ENCODE data around the gene TTC22.
A peak's percentile ranks its signal among the peaks of the same experiment; 100 is the strongest.

Gene TTC22

DNA sequence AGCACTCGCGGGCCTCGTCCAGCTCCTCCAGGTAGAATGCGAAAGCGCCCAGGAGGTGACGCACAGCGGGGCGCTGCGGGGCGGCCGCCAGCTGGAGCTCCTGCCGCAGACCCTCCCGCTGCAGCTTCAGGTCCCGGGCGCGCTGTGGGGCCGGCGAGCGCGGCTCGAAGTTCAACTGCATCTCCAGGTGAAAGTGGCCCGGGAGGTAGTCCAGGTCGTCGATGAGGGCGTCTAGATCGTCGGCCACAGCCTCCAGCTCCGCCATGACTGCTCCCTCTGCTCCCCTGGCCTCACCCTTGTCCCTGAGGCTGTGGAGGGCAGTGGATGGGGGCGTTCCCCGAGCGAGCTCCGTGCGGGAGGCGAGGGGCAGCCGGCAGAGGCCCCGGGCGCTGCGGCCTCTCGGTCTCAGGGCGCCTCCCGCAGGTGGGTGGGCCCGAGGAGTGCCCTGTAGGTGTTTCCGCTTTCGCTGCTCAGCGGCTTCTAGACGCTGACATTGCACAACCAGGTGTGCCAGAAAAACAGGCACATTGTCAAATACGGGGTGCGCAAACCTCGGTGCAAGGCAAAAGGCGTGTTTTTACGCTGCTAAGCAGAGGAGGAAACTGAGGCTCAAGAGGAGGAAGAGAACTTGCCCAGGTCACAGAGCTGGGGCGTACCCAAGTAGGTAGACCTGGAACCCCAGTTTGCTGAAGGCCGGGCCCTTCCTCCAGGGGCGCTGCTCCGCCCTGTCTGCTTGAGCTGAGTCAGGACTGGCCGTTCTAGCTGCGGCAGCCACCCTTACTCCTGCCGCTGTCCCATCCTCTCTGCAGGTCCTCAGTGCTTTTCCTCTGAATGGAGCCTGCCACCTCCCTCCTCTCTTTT lies at the start of gene TTC22:
Gene TTC22 (minus strand): TSS at position 425 of the 861 bp plus-strand sequence. CDS start 160 bp downstream, at position 265.
- DNase-seq: peak; percentile 81

DNA sequence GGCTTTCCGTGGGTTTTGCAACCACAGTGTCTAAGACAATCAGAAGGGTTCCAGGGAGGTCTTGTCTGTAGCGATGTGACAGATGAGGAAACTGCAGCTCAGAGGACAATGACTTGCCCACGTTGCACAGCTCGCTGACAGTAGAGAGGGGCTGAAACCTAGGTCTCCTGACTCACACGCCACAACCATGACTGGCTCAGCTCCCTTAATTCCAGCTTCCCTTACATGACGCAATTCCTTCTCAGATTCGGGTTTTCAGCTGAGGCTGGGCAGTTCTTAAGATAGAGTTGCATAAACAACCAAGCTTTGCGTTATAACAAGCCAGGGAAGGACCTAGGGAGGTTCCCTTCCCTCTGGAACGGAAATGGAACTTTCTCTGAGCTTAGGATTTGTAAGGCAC lies 49.6 kb upstream of the TTC22 start:
- DNase-seq: no peak

DNA sequence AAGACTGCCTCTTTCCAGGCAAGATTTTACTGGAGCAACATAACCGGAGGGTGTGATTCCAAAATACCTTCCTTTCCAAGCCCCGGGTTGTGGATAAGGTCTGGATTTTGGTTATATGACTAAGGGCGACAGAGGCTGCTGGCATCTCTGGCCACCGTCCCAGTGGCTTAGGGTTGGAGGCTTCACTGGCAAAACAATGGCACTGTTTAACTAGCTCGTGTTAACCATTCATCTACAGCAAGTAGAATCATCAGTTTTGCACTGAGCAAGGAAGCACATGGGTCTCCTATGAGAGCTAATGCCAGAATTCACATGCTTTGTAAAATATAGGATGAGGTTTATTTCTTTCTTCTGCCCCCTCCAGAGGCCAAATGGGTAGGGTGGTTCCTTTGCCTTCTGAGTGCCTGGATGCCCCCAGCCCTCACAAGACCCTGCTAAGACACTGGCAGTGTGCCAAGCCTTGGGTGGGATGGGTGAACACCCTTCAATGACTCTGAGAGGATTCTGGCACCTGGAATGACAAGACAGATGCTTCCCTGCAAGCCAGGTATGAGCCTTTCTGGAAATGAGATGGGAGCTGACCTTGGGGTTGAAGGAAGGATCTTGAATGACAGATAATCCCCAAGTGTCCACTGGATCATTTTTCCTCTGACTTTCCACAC lies 49.1 kb upstream of the TTC22 start:
- DNase-seq: no peak

DNA sequence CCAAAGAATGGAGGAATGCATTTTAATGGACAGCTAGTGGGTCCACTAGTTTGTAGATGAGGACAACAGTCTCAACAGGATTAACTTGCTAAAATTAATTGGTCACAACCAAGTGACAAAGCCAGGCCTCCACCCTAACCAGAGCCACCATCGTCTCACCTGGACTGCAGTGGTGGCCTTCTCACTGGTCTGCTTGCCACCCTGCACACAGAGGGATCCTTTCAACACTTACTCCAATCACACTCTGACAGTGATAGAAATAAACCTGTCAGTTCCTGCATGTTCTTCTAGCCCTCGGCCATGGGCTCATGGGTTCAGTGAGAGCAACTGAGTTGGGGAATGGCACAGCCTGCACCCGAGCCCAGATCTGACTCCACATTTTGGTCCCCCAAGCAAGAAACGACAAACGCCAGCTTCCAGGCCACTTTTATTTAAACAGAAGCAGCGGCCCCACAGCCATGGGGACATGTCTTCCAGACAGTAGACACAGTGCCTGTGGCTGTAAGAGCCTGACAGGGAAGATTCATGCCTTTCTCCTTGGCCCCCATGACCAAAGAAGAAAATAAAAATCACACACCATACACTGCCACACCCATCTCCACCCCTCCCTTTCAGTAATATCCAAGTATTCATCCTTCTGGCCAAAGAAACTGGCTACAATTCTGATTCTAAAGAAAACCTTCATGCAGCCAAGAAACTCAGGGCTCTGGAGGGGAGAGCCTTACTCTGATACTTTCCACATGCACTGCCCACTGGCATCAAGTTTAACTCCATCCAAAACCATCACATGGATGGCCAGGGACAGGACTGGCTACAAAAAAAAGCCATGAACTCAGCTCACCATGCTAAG lies 48.3 kb upstream of the TTC22 start:
- no peak for DNase-seq

DNA sequence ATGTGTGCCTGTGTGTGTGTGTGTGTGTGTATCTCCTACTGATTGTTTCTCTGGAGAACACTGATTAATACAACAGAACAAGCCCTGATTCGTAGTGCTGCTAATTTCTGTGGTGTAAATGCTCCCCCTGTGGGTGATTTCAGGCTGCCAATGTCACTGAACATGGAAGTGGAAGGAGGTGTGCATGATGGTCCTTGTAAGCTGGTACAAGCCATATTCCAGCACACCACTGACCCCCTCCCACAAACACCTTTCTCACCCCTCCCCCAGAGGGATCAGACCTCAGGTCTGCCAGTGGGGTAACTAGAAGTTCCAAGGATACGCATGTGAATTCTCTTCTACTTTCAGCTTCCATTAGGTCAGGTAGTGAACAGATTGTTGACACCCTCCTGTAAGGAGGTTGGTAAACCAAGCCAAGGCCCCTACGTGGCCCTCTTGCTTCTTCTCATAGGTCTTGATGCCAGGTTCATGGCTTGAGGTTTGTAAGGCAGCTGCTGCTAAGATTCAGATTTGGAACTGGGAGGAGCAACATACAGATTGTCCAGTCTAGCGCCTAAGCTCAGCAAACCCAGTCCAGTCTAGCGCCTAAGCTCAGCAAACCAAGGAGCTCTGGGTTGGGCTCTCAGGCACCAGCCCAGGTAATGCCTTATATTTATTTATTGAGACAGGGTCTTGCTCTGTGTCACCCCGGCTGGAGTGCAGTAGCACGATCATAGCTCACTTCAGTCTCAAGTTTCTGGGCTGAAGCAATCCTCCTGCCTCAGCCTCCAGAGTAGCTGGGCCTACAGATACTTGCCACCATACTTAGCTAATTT lies 47.2 kb upstream of the TTC22 start:
- DNase-seq: no peak

DNA sequence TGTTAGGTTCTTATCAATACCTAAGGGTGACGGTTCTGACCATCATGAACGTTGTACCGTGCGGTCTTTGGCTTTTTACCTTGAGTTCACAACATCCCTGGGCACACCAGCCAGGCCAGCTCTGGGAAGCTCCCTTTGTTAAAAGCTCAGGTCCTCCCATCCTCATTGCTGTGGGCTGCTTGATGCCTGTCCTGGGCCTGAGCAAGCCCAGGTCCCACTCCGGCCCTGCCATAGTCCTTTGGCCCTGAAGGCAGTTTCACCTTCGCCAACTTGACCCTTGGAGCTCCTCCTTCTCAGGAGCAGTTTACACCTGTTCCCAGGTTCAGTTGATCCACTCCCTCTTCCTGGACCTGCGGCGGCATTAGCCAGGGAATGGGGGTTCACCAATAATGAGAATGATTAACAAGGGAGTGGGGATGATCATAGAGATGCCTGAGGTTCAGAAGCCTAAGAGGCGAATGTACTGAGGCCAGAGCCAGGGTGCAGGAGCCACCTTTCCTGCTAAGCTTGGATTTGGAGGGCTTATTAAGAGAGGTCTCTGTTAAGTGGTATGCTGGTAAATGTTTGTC lies 45.7 kb upstream of the TTC22 start:
- no peak for DNase-seq

DNA sequence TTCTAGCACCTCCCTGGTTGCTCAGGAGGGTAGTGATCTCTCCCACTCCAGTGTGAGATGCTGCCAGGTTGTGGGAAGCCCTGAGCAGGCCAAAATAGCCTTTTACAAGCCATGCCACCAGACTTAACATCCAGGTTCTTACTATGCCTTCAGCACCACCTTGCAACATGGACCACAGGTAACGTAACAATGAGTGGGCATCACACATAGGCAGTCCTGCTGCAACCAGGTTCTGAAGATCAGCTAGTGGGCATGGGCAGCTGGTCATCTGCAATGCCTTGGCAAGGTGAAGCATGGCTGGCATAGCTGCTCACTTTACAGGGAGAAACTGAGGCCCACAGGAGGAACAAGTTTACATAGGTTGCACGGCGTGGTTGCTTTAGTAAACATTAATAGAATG lies 45.2 kb upstream of the TTC22 start:
- DNase-seq: no peak

DNA sequence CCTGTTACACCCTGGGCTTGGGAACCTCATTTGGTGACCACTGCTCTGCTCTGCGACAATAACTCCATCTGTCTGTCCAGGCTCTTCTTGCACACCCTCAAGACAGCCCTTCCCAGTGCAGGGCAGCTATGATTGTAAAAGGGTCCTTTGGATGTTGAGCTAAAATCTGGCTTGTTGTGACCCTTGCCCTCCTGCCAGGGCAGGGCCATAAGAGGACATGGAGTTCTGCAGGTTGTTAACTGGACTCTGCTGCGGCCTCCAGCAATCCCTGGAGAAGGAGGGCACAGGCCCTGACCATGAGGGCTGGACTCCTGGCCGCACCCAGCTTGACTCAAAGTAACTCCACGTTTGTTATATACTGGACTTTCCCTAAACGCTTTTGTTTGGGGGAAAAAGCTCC lies 44.6 kb upstream of the TTC22 start:
- no peak for DNase-seq

DNA sequence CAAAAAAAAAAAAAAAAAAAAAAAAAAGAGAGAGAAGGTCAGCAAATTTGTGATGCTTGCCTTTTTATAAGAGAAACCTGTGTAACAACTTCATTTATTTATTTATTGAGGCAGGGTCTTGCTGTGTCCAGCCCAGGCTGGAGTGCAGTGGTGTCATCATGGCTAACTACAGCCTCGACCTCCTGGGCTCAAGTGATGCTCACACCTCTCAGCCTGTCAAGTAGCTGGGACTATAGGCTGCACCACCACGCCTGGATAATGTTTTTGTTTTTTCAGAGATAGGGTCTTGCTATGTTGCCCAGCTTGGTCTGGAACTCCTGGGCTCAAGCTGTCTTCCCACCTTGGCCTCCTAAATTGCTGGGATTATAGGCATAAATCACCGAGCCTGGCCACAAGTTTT lies 43.4 kb upstream of the TTC22 start:
- no peak for DNase-seq

DNA sequence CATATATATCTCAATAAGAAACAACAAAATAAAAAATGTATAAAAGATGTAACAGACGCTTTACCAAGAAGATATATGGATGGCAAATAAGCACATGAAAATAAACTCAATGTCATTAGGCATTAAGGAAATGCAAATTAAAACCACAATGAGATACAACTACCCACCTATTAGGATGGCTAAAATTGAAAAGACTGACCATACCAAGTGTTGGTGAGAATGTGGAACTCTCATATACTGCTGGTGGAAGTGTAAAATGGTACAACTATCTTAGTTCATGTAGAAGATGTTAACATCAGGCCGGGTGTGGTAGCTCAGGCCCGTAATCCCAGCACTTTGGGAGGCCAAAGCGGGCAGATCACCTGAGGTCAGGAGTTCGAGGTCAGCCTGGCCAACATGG lies 42.3 kb upstream of the TTC22 start:
- DNase-seq: no peak

DNA sequence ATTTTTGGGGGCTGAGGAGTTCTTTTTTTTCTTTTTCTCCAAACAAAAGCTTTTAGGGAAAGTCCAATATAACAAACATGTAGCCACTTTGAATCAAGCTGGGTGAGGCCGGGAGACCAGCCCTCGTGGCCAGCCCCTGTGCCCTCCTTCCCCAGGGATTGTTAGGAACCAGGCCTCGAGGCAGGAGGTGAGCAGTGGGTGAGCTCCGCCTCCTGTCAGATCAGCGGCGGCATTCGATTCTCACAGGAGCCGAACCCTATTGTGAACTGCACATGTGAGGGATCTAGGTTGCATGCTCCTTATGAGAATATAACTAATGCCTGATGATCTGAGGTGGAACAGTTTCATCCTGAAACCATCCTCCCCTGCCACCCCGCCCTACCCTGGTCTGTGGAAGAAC lies 41.8 kb upstream of the TTC22 start:
- DNase-seq: no peak

DNA sequence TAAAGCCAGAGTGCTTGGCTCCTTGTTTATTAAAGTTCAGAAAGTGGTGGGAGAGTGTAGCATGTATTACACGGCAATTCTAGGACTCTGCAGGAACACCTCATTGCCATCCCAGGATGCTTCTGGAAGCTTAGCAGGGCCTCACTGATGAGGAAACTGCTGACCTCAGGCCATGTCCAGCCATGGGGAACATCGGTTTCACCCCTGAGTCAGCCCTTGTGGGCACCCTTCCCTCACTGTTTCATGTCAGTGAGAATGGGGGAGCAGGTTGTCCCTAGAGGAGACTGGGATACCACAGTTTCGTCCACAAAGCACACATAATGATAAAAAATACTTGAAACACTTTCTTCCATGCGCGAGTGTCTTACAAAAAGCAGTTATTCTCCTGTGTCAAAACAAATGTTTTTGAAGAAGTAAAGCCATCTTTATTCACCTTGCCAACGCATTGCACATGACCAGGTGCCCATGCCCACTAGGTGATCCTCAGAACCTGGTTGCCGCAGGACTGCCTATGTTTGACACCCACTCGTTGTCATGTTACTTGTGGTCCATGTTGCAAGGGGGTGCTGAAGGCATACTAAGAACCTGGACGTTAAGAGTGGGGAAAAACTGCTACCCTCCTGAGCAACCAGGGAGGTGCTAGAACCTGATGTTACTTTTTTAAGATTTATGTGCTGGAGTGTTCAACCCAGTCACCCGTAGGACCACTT lies 41.2 kb upstream of the TTC22 start:
- no peak for DNase-seq

DNA sequence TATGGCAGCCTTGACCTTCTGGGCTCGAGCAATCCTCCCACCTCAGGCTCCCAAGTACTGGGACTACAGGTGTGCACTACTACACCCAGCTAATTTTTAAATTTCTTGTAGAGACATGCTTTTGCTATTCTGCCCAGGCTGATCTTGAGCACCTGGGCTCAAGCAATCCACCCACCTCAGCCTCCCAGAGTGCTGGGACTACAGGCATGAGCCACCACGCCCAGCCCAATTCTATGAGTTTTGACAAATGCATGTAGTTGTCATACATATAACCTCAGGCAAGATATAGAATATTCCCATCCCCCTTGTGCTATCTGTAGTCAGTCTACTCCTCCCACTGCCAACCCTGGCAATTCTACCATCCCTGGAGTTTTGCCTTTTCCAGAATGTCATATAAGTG lies 38.7 kb upstream of the TTC22 start:
- DNase-seq: no peak

DNA sequence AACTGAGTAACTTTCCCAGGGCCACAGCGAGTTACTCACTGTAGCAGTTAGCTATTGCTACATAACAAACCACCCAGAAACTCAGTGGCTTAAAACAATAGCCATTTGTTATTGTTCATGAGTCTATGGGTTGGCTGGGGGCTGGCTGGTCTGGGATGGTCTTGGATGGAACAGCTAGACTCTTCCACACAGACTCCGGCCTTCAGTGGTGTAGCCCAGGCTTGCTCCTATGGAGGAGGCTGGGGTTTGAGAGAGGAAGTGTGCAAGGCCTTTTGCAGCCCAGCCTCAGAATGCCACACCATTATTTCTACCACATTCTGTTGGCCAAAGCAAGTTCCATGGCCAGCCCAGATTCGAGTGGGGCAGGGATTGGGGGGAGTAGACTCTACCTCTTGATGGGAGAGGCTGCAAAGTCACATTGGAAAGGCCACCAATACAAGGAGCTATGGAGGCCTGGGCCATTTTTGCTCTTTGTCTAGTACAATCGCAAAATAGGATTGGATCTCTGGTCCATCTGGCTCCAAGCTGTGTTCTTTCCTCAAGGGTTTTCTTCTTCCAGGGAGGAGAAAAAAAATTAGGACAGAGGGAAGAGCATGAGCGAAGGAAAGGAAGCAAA lies 37.5 kb upstream of the TTC22 start:
- DNase-seq: no peak

DNA sequence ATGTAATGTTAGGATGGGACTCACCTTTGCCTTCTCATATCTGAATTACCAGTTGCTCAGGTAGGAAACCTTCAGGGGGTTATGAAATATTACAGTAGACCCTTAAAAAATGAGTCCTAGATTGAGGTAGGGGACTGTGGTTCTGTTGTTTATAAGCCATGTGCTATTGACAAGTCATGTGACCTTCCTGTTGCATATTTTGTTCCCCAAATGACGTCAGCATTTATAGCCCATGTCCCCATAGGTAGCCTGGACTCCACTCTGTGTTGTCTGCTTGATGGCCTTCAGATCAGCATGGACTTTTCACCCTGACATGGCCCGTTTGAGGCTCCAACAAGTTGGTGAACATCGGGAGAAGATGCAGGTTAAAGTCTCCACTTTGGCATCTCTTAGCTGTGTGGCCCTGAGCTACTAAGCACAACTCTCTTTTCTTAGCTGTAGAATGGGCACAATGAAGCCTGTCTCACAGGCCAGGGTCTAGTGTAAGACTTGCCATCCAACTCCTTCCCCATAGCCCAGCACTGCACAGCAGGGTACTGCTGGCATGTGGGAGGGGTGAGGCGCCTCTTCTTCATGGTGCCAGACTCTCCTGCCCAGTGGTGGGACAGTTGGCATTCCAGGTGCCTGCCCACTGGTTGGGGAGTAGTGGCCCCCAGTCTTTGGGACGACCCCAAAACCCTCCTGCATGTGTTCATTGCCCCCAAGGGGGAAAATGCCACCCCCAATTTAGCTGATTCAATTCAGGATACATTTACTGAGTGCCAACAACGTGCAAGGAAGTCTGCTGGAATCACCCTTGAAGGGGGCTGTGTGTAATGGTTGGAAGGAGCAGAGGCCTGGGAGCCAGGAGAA lies 36.1 kb upstream of the TTC22 start:
- DNase-seq: no peak

DNA sequence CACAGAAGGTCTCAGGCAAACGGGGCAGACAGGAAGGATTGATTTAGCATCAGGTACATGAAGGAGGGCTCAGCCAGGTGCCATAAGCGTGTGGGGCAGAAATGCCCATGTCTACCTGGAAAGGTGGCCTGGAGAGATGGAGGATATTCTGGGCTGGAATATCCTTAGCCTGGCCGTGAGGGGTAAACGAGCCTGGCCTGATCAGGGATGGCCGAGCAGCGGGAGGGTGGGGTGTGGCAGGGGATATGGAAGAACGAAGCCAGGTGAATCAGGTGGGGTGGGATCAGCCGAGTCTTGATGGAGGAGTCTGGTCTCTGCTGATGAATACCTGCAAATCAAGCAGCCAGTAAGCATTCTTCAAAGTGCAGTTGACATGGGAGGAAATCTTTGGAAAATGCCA lies 35.5 kb upstream of the TTC22 start:
- no peak for DNase-seq

DNA sequence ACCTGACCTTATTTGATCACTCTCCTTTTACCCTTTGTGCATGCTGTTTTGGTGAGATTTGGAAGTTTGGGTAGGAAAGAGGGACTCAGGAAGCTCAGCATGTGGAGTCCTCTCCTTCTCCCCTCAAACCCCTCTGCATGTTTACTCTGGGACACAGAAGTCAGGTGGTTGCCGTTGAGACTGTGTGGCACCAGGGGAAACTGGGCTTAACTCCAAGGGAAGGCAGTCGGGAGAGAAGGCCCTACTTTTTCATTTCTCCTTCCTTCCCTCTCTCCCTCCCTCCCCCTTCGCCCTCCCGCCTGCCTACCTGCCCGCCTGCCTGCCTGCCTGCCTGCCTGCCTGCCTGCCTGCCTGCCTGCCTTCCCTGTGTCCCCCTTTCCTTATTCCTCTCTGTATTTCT lies 34.8 kb upstream of the TTC22 start:
- no peak for DNase-seq

DNA sequence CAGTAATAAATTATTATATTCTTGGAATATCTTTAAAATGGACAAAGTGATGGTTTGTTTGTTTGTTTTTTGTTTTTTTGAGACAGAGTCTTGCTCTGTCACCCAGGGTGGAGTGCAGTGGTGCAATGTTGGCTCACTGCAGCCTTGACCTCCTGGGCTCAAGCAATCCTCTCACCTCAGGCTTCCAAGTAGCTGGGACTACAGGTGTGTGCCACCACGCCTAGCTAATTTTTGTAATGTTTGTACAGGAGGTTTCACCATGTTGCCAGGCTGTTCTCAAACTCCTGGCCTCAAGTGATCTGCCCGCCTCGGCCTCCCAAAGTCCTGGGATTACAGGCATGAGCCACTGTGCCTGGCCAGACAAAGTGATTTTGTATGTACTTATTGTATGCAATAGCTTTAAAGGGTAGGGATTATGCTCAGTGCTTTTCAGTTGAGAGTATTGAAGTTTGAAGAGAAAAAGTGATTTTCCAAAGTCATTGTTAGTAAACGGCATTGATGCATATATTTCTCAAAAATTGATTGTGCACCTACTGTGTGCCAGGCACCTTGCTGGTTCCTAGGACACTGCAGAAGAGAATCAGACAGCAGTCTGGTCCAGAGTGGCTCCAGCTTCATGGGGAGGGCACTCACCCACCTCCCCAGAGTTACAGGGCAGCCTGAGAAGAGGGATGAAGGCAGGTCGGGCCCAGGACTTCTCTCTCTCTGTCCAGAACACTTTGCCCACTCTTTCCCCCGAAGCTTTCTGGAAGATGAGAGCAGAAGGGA lies 34.2 kb upstream of the TTC22 start:
- DNase-seq: no peak

DNA sequence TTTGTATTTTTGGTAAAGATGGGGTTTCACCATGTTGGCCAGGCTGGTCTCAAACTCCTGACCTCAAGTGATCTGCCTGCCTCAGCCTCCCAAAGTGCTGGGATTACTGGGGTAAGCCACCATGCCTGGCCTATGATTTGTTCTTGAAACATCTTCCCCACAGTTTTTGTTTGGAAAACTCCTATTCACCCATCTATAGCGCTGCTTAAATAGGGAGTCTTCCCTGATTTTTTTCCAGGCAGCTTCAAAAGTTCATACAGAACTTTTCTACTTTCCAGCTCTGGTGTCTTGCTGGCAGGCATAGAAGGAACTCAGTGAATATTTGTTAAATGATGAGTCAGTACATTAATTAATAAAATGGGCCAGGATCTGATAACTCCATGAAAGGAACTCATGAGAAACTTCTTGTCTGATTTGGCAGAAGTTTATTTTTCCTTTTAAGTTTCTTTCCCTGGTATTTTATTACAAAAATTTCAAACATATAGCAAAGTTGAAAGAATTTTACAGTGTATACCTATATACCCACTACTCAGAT lies 33.0 kb upstream of the TTC22 start:
- no peak for DNase-seq

All from activated CD4-positive, alpha-beta T cell treated with anti-CD3 and anti-CD28 coated beads, Interleukin-2, Interleukin-6, amounts not matched to agents 100 ng/mL and 50 ng/mL, durations not matched to agents 16 hours and 8 hours (primary cell).